HG02973 (cell line): ENCODE results near the gene FXYD7.

ENCODE experiments used
- ATAC-seq: cut with Tn5 transposase; IDR thresholded peaks from one replicate; pipeline ENCODE4 v1.9.1; 2021; ENCODE audit warnings: moderate library complexity; ENCODE audit not compliant: unreplicated experiment

The FXYD7 gene

GRCh38 chr19:35162471-35163326, 19.6 kb downstream of the FXYD7 start:
- no peak for ATAC-seq

- ATAC-seq: no peak
Measured at GRCh38 chr19:35164418-35164817, 21.4 kb downstream of the FXYD7 start.

- ATAC-seq: no peak
Measured at GRCh38 chr19:35165200-35166058, 22.4 kb downstream of the FXYD7 start.

GRCh38 chr19:35166100-35167063, 23.3 kb downstream of the FXYD7 start:
- no peak for ATAC-seq

GRCh38 chr19:35167251-35168119, 24.4 kb downstream of the FXYD7 start:
- no peak for ATAC-seq

GRCh38 chr19:35168196-35168595, 25.1 kb downstream of the FXYD7 start:
- ATAC-seq: no peak

GRCh38 chr19:35169221-35169995, 26.4 kb downstream of the FXYD7 start:
- no peak for ATAC-seq

- no peak for ATAC-seq
Measured at GRCh38 chr19:35170359-35171061, 27.5 kb downstream of the FXYD7 start.

GRCh38 chr19:35171730-35172129, 28.7 kb downstream of the FXYD7 start:
- no peak for ATAC-seq

GRCh38 chr19:35174226-35174625, 31.2 kb downstream of the FXYD7 start:
- no peak for ATAC-seq

GRCh38 chr19:35176181-35176570, 33.1 kb downstream of the FXYD7 start:
- ATAC-seq: no peak

- ATAC-seq: no peak
Measured at GRCh38 chr19:35177377-35178274, 34.6 kb downstream of the FXYD7 start.

GRCh38 chr19:35178701-35179100, 35.6 kb downstream of the FXYD7 start:
- no peak for ATAC-seq

- ATAC-seq: no peak
Measured at GRCh38 chr19:35179830-35180229, 36.8 kb downstream of the FXYD7 start.

- ATAC-seq: no peak
Measured at GRCh38 chr19:35181387-35181786, 38.3 kb downstream of the FXYD7 start.

- no peak for ATAC-seq
Measured at GRCh38 chr19:35184267-35184666, 41.2 kb downstream of the FXYD7 start.

- no peak for ATAC-seq
Measured at GRCh38 chr19:35184884-35185283, 41.8 kb downstream of the FXYD7 start.
